K562 (cell line): ENCODE measurements around the gene RNF11. TPM values are rescaled to one million over a fixed set of nuclear protein-coding genes. Genes with fewer than 3 reads are reported as not detected.

ENCODE experiments used
- BCL6 ChIP-seq: fragments of 250-450 bp; sonication (Bioruptor Pico); IDR thresholded peaks from 2 replicates; pipeline ENCODE4 v1.4.0; 2020
- CBFA2T3 ChIP-seq: fragments of 450-650 bp; IDR thresholded peaks from 2 replicates; pipeline ENCODE4 v1.6.1; 2017
- FOXM1 ChIP-seq, 2 experiments: fragments of 450-650 bp in 1 of 2; sonication (generic) in 1 of 2; formaldehyde crosslinking in 1 of 2; IDR thresholded peaks; 2 replicates each; pipeline versions ENCODE4 v1.6.1 to v1.9.0; 2017 to 2022; ENCODE audit warnings: low read depth in 2 of 2, mild to moderate bottlenecking in 2 of 2, missing genetic modification reagents in 1 of 2, moderate library complexity in 1 of 2
- MAX ChIP-seq: sonication (generic); formaldehyde crosslinking; IDR thresholded peaks from 2 replicates; pipeline ENCODE4 v1.9.0; 2022; ENCODE audit warnings: mild to moderate bottlenecking, missing genetic modification reagents
- MCM2 ChIP-seq: fragments of 450-650 bp; IDR thresholded peaks from 2 replicates; pipeline ENCODE4 v1.6.1; 2017; ENCODE audit warnings: low read depth, mild to moderate bottlenecking
- NR2C2 ChIP-seq, 2 experiments: fragments of 200-800 bp in 1 of 2; sonication (Bioruptor generic) in 1 of 2; sonication (generic) in 1 of 2; formaldehyde crosslinking in 1 of 2; IDR thresholded peaks; 2 replicates each; pipeline versions ENCODE4 v1.6.1 to v1.8.0; 2016 to 2022; ENCODE audit warnings: mild to moderate bottlenecking in 1 of 2, missing compliant biosample characterization in 1 of 2, missing genetic modification characterization in 1 of 2, missing genetic modification reagents in 1 of 2
- SLC30A9 ChIP-seq: fragments of 250-450 bp; sonication (Bioruptor Pico); IDR thresholded peaks from 2 replicates; pipeline ENCODE4 v1.8.0; 2022; ENCODE audit warnings: mild to moderate bottlenecking, moderate library complexity
- SRSF3 ChIP-seq: fragments of 200-400 bp; formaldehyde crosslinking; IDR thresholded peaks from 2 replicates; pipeline ENCODE4 v1.6.1; 2016; ENCODE audit warnings: mild to moderate bottlenecking, low read length, moderate library complexity; ENCODE audit not compliant: insufficient read depth
- TRIM28 ChIP-seq: fragments of 450-650 bp; IDR thresholded peaks from 2 replicates; pipeline ENCODE4 v1.6.1; 2017
- ZEB2 ChIP-seq: fragments of 450-650 bp; IDR thresholded peaks from 2 replicates; pipeline ENCODE4 v1.6.1; 2016
- polyA plus RNA-seq, 8 experiments: library from polyadenylated mRNA; depleted of rRNA in 4 of 8; stranded (reverse) in 5 of 8; unstranded in 3 of 8; fragments of >200 nt; fragmentation: Nextera tagmentation in 2 of 8; fragmentation: Illumina TruSeq in 1 of 8; extraction: Ambion mirVana in 2 of 8; extraction: Trizol in 1 of 8; gene quantifications; 2 replicates each; pipeline versions ENCODE4 v1.2.1 to v1.2.3, GENCODE V29; 2011 to 2014; ENCODE audit warnings: inconsistent platforms in 1 of 8, missing spikeins in 1 of 8
- total RNA-seq, 7 experiments: library from RNA; depleted of rRNA in 6 of 7; stranded (reverse); fragments of >200 nt in 6 of 7; fragmentation: Illumina TruSeq in 2 of 7; extraction: Trizol in 2 of 7; gene quantifications; 2 replicates each; pipeline versions ENCODE4 v1.2.1 to v1.2.3, GENCODE V29; 2011 to 2021; ENCODE audit warnings: low replicate concordance in 1 of 7
- TF ChIP-seq, protein P1 (sequence below): fragments of 450-650 bp; IDR thresholded peaks from 2 replicates; pipeline ENCODE4 v1.6.1; 2016; ENCODE audit warnings: low read depth
- TF ChIP-seq, protein P2 (sequence below): IDR thresholded peaks from 2 replicates; pipeline ENCODE4 v1.6.1; 2011; ENCODE audit not compliant: insufficient read length; ENCODE audit errors: extremely low read depth
- TF ChIP-seq, protein P3 (sequence below), 3 experiments: fragments of 200-800 bp in 1 of 3; fragments of 250-450 bp in 1 of 3; fragments of 450-650 bp in 1 of 3; sonication (Bioruptor Pico) in 1 of 3; sonication (Bioruptor generic) in 1 of 3; formaldehyde crosslinking in 1 of 3; IDR thresholded peaks; 2 replicates each; pipeline versions ENCODE4 v1.6.1 to v1.8.0; 2016 to 2022; ENCODE audit warnings: mild to moderate bottlenecking in 2 of 3, missing genetic modification characterization in 2 of 3, missing compliant biosample characterization in 1 of 3, moderate library complexity in 1 of 3

RNF11 gene
- total and polyA plus RNA-seq, 9 of the 15 experiments (the other 6 are each of a cell fraction or from before 2014, with no cell fraction given) = 5.7 to 34.3 (median 23.1) TPM

DNA sequence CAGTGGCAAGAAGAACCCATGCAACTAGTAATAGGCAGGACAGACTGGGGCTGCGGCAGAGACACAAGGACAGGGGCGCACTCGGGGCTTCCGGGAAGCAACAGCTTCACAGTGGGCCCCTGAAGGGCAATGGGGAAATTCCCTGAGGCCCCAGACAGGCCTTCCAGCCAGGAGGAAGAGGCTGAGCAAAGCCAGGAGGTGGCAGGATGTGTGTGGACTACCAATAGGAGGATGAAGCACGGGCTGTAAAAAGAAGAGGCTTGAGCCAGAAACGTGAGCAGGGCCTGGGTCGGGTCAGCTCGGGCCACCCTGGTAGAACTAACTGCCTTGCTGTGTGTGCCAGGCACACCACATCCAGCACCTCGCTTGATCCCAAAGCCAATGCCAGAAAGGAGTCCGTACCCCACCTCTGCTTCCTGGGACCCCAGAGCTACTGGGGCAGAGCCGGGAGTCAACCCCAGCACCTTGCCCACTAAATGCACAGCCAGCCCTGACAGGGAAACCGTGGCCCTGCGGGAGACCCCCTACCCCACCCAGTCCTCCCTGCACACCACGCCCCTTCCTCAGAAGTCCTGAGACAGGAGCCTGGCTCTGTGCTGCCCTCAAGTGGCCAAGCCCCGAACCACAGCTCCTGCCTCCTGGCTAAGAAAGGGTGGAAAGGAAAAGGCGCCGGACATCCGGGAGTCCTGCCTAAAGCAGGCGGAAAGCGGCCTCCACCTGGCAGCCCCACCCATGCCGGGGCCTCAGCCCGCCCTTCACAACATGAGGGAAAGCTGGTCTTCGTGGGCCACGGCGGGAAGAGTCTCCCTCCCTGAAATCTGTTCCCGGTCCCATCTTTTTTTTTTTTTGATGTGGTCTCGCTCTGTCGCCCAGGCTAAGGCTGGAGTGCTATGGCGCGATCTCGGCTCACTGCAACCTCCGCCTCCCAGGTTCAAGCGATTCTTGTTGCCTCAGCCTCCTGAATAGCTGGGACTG lies 60.6 kb downstream of the RNF11 start (continued):
- TF ChIP-seq TRIM28 (no peak), NR2C2 (CRISPR knock-in tag; IDR thresholded peaks at IDR 0.05) (0 out of 2 replicates have a peak, but pooled peaks have one; percentile 27), NR2C2 (tag; IDR thresholded peaks at IDR 0.05) (no peak), CBFA2T3 (no peak), BCL6 (no peak), FOXM1 (IDR thresholded peaks at IDR 0.05; ENCODE audit: low read depth) (no peak), FOXM1 (CRISPR knock-in tag; IDR thresholded peaks at IDR 0.05; ENCODE audit: low read depth) (no peak), ZEB2 (0 out of 2 replicates have a peak, but pooled peaks have one; percentile 45), SLC30A9 (CRISPR knock-in tag) (no peak), SRSF3 (no peak), MAX (peak; percentile 69; the same call in 1 of the 2 replicates), MCM2 (no peak)
- TF ChIP-seq, protein P1, sequence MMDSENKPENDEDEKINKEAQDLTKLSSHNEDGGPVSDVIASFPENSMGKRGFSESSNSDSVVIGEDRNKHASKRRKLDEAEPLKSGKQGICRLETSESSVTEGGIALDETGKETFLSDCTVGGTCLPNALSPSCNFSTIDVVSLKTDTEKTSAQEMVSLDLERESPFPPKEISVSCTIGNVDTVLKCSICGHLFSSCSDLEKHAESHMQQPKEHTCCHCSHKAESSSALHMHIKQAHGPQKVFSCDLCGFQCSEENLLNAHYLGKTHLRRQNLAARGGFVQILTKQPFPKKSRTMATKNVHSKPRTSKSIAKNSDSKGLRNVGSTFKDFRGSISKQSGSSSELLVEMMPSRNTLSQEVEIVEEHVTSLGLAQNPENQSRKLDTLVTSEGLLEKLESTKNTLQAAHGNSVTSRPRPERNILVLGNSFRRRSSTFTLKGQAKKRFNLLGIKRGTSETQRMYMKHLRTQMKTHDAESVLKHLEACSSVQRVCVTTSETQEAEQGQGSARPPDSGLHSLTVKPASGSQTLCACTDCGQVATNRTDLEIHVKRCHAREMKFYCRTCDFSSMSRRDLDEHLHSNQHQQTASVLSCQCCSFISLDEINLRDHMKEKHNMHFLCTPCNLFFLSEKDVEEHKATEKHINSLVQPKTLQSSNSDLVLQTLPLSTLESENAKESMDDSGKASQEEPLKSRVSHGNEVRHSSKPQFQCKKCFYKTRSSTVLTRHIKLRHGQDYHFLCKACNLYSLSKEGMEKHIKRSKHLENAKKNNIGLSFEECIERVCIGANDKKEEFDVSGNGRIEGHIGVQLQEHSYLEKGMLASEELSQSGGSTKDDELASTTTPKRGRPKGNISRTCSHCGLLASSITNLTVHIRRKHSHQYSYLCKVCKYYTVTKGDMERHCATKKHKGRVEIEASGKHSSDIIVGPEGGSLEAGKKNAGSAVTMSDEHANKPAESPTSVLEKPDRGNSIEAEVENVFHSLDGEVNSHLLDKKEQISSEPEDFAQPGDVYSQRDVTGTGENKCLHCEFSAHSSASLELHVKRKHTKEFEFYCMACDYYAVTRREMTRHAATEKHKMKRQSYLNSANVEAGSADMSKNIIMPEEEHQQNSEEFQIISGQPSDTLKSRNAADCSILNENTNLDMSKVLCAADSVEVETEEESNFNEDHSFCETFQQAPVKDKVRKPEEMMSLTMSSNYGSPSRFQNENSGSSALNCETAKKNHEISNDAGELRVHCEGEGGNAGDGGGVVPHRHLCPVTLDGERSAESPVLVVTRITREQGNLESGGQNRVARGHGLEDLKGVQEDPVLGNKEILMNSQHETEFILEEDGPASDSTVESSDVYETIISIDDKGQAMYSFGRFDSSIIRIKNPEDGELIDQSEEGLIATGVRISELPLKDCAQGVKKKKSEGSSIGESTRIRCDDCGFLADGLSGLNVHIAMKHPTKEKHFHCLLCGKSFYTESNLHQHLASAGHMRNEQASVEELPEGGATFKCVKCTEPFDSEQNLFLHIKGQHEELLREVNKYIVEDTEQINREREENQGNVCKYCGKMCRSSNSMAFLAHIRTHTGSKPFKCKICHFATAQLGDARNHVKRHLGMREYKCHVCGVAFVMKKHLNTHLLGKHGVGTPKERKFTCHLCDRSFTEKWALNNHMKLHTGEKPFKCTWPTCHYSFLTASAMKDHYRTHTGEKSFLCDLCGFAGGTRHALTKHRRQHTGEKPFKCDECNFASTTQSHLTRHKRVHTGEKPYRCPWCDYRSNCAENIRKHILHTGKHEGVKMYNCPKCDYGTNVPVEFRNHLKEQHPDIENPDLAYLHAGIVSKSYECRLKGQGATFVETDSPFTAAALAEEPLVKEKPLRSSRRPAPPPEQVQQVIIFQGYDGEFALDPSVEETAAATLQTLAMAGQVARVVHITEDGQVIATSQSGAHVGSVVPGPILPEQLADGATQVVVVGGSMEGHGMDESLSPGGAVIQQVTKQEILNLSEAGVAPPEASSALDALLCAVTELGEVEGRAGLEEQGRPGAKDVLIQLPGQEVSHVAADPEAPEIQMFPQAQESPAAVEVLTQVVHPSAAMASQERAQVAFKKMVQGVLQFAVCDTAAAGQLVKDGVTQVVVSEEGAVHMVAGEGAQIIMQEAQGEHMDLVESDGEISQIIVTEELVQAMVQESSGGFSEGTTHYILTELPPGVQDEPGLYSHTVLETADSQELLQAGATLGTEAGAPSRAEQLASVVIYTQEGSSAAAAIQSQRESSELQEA = no peak
- TF ChIP-seq, protein P2, sequence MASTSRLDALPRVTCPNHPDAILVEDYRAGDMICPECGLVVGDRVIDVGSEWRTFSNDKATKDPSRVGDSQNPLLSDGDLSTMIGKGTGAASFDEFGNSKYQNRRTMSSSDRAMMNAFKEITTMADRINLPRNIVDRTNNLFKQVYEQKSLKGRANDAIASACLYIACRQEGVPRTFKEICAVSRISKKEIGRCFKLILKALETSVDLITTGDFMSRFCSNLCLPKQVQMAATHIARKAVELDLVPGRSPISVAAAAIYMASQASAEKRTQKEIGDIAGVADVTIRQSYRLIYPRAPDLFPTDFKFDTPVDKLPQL = no peak
- TF ChIP-seq, protein P3, sequence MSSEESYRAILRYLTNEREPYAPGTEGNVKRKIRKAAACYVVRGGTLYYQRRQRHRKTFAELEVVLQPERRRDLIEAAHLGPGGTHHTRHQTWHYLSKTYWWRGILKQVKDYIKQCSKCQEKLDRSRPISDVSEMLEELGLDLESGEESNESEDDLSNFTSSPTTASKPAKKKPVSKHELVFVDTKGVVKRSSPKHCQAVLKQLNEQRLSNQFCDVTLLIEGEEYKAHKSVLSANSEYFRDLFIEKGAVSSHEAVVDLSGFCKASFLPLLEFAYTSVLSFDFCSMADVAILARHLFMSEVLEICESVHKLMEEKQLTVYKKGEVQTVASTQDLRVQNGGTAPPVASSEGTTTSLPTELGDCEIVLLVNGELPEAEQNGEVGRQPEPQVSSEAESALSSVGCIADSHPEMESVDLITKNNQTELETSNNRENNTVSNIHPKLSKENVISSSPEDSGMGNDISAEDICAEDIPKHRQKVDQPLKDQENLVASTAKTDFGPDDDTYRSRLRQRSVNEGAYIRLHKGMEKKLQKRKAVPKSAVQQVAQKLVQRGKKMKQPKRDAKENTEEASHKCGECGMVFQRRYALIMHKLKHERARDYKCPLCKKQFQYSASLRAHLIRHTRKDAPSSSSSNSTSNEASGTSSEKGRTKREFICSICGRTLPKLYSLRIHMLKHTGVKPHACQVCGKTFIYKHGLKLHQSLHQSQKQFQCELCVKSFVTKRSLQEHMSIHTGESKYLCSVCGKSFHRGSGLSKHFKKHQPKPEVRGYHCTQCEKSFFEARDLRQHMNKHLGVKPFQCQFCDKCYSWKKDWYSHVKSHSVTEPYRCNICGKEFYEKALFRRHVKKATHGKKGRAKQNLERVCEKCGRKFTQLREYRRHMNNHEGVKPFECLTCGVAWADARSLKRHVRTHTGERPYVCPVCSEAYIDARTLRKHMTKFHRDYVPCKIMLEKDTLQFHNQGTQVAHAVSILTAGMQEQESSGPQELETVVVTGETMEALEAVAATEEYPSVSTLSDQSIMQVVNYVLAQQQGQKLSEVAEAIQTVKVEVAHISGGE (CRISPR knock-in tag; IDR thresholded peaks at IDR 0.05) = peak in 1 of 3 experiments; percentile 77; a peak in 2 of 6 replicates
